K562 (cell line): Measurements from ENCODE around the gene DNAJB2. TPM values are rescaled to one million over a fixed set of nuclear protein-coding genes. Genes with fewer than 3 reads are reported as not detected.

Experiments used
- DIDO1 ChIP-seq: fragments of 450-650 bp; IDR thresholded peaks from 2 replicates; pipeline ENCODE4 v1.6.1; 2016; ENCODE audit warnings: low read depth, missing biosample characterization, missing genetic modification characterization
- DMBX1 ChIP-seq: fragments of 250-450 bp; sonication (Bioruptor Pico); IDR thresholded peaks from 2 replicates; pipeline ENCODE4 v1.8.0; 2022; ENCODE audit warnings: inconsistent platforms, mild to moderate bottlenecking, moderate library complexity, borderline replicate concordance
- FOXM1 ChIP-seq, 2 experiments: fragments of 450-650 bp in 1 of 2; sonication (generic) in 1 of 2; formaldehyde crosslinking in 1 of 2; IDR thresholded peaks; 2 replicates each; pipeline versions ENCODE4 v1.6.1 to v1.9.0; 2017 to 2022; ENCODE audit warnings: low read depth in 2 of 2, mild to moderate bottlenecking in 2 of 2, missing genetic modification reagents in 1 of 2, moderate library complexity in 1 of 2
- FOXP1 ChIP-seq: sonication (generic); formaldehyde crosslinking; IDR thresholded peaks from 2 replicates; pipeline ENCODE4 v1.8.0; 2022; ENCODE audit warnings: mild to moderate bottlenecking, missing genetic modification reagents
- GATA2 ChIP-seq: sonication (generic); formaldehyde crosslinking; IDR thresholded peaks from 2 replicates; pipeline ENCODE4 v1.4.0; 2020; ENCODE audit warnings: mild to moderate bottlenecking, missing genetic modification reagents
- HDAC6 ChIP-seq: IDR thresholded peaks from 2 replicates; pipeline ENCODE4 v1.6.1; 2012; ENCODE audit warnings: low read depth, mild to moderate bottlenecking, control low read depth, inconsistent platforms, low read length, moderate library complexity
- HMG20A ChIP-seq: fragments of 450-650 bp; formaldehyde crosslinking; conservative IDR thresholded peaks from 2 replicates; pipeline ENCODE4 v1.4.0; 2020; ENCODE audit warnings: mild to moderate bottlenecking, mixed read lengths
- MED1 ChIP-seq: sonication (generic); formaldehyde crosslinking; IDR thresholded peaks from 2 replicates; pipeline ENCODE4 v1.8.1; 2023; ENCODE audit warnings: missing genetic modification reagents, borderline replicate concordance
- RFX1 ChIP-seq: fragments of 450-650 bp; IDR thresholded peaks from 2 replicates; pipeline ENCODE4 v1.6.1; 2016; ENCODE audit warnings: mild to moderate bottlenecking, moderate library complexity
- SP1 ChIP-seq: sonication (generic); formaldehyde crosslinking; IDR thresholded peaks from 2 replicates; pipeline ENCODE4 v1.8.1; 2022; ENCODE audit warnings: mild to moderate bottlenecking, missing genetic modification reagents
- STAT5A ChIP-seq: IDR thresholded peaks from 2 replicates; pipeline ENCODE4 v1.6.1; 2012; ENCODE audit warnings: low read length, inconsistent platforms, borderline replicate concordance
- TCF15 ChIP-seq: fragments of 250-450 bp; sonication (Bioruptor Pico); IDR thresholded peaks from 2 replicates; pipeline ENCODE4 v1.8.0; 2022; ENCODE audit warnings: moderate library complexity, mild to moderate bottlenecking, inconsistent platforms
- TCFL5 ChIP-seq: fragments of 250-450 bp; sonication (Bioruptor Pico); conservative IDR thresholded peaks from 2 replicates; pipeline ENCODE4 v1.6.1; 2021; ENCODE audit warnings: mild to moderate bottlenecking, moderate library complexity, matching md5 sums
- XRCC5 ChIP-seq: fragments of 200-400 bp; formaldehyde crosslinking; IDR thresholded peaks from 2 replicates; pipeline ENCODE4 v1.6.1; 2017; ENCODE audit warnings: low read depth, mild to moderate bottlenecking, low read length
- ZBTB49 ChIP-seq: sonication (generic); formaldehyde crosslinking; IDR thresholded peaks from 2 replicates; pipeline ENCODE4 v1.8.0; 2022; ENCODE audit warnings: missing genetic modification reagents, mild to moderate bottlenecking, borderline replicate concordance
- ZKSCAN1 ChIP-seq: fragments of 150-350 bp; IDR thresholded peaks from 2 replicates; pipeline ENCODE4 v1.6.1; 2016; ENCODE audit warnings: low read depth, low read length
- ZNF217 ChIP-seq: sonication (generic); formaldehyde crosslinking; IDR thresholded peaks from 2 replicates; pipeline ENCODE4 v1.8.0; 2022; ENCODE audit warnings: mild to moderate bottlenecking, missing genetic modification reagents
- ZNF384 ChIP-seq: IDR thresholded peaks from 2 replicates; pipeline ENCODE4 v1.6.1; 2012; ENCODE audit warnings: low read depth, low read length, improper control_type of control experiment
- ZNF586 ChIP-seq: fragments of 450-650 bp; formaldehyde crosslinking; conservative IDR thresholded peaks from 2 replicates; pipeline ENCODE4 v1.4.0; 2020; ENCODE audit warnings: mild to moderate bottlenecking, moderate library complexity
- ZNF766 ChIP-seq: fragments of 200-800 bp; sonication (Bioruptor generic); conservative IDR thresholded peaks from 2 replicates; pipeline ENCODE4 v1.6.1; 2016; ENCODE audit warnings: missing genetic modification characterization, missing compliant biosample characterization
- ZSCAN32 ChIP-seq: fragments of 450-650 bp; formaldehyde crosslinking; IDR thresholded peaks from 2 replicates; pipeline ENCODE4 v1.4.0; 2020; ENCODE audit warnings: mild to moderate bottlenecking, moderate library complexity
- polyA plus RNA-seq, 8 experiments: library from polyadenylated mRNA; depleted of rRNA in 4 of 8; stranded (reverse) in 5 of 8; unstranded in 3 of 8; fragments of >200 nt; fragmentation: Nextera tagmentation in 2 of 8; fragmentation: Illumina TruSeq in 1 of 8; extraction: Ambion mirVana in 2 of 8; extraction: Trizol in 1 of 8; gene quantifications; 2 replicates each; pipeline versions ENCODE4 v1.2.1 to v1.2.3, GENCODE V29; 2011 to 2014; ENCODE audit warnings: inconsistent platforms in 1 of 8, missing spikeins in 1 of 8
- total RNA-seq, 7 experiments: library from RNA; depleted of rRNA in 6 of 7; stranded (reverse); fragments of >200 nt in 6 of 7; fragmentation: Illumina TruSeq in 2 of 7; extraction: Trizol in 2 of 7; gene quantifications; 2 replicates each; pipeline versions ENCODE4 v1.2.1 to v1.2.3, GENCODE V29; 2011 to 2021; ENCODE audit warnings: low replicate concordance in 1 of 7
- TF ChIP-seq, protein P1 (sequence below), 2 experiments: fragments of 450-650 bp; IDR thresholded peaks; 2 replicates each; pipeline ENCODE4 v1.6.1; 2016
- TF ChIP-seq, protein P2 (sequence below): fragments of 450-650 bp; IDR thresholded peaks from 2 replicates; pipeline ENCODE4 v1.6.1; 2016

Gene DNAJB2
- total and polyA plus RNA-seq, 9 of the 15 experiments (the other 6 are each of a cell fraction or from before 2014, with no cell fraction given) = 0.08 to 3.0 (median 2.2) TPM; not detected in 1

- TF ChIP-seq, protein P1, sequence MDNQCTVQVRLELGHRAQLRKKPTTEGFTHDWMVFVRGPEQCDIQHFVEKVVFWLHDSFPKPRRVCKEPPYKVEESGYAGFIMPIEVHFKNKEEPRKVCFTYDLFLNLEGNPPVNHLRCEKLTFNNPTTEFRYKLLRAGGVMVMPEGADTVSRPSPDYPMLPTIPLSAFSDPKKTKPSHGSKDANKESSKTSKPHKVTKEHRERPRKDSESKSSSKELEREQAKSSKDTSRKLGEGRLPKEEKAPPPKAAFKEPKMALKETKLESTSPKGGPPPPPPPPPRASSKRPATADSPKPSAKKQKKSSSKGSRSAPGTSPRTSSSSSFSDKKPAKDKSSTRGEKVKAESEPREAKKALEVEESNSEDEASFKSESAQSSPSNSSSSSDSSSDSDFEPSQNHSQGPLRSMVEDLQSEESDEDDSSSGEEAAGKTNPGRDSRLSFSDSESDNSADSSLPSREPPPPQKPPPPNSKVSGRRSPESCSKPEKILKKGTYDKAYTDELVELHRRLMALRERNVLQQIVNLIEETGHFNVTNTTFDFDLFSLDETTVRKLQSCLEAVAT (IDR thresholded peaks at IDR 0.05) = no peak
- TF ChIP-seq, protein P2, sequence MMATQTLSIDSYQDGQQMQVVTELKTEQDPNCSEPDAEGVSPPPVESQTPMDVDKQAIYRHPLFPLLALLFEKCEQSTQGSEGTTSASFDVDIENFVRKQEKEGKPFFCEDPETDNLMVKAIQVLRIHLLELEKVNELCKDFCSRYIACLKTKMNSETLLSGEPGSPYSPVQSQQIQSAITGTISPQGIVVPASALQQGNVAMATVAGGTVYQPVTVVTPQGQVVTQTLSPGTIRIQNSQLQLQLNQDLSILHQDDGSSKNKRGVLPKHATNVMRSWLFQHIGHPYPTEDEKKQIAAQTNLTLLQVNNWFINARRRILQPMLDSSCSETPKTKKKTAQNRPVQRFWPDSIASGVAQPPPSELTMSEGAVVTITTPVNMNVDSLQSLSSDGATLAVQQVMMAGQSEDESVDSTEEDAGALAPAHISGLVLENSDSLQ = peak; percentile 85; the same call in 1 of the 2 replicates
- no peak for TF ChIP-seq DIDO1 (tag)
- no peak for TF ChIP-seq TCF15 (CRISPR knock-in tag)
- TF ChIP-seq HMG20A (CRISPR knock-in tag) = no peak
- TF ChIP-seq ZKSCAN1 = no peak
- no peak for TF ChIP-seq HDAC6
- TF ChIP-seq FOXM1 (IDR thresholded peaks at IDR 0.05; ENCODE audit: low read depth) = no peak
- no peak for TF ChIP-seq FOXM1 (CRISPR knock-in tag; IDR thresholded peaks at IDR 0.05; ENCODE audit: low read depth)
- TF ChIP-seq DMBX1 (CRISPR knock-in tag) = no peak
- TF ChIP-seq ZBTB49 (CRISPR knock-in tag) = no peak
- TF ChIP-seq SP1 (CRISPR knock-in tag) = no peak
- no peak for TF ChIP-seq XRCC5
- no peak for TF ChIP-seq RFX1
- TF ChIP-seq STAT5A = no peak
- TF ChIP-seq ZNF217 (CRISPR knock-in tag) = no peak
- TF ChIP-seq ZNF586 (CRISPR knock-in tag) = no peak
- no peak for TF ChIP-seq ZNF384
- no peak for TF ChIP-seq MED1 (CRISPR knock-in tag)
- no peak for TF ChIP-seq ZNF766 (CRISPR knock-in tag)
- no peak for TF ChIP-seq GATA2 (CRISPR knock-in tag)
- no peak for TF ChIP-seq FOXP1 (CRISPR knock-in tag)
- no peak for TF ChIP-seq ZSCAN32 (CRISPR knock-in tag)
- no peak for TF ChIP-seq TCFL5
These were observed 463 bp upstream of the DNAJB2 start (continued) for GRCh38 chr2:219278655-219279150.
